NCI-H524 (cell line): ENCODE data around the gene FCMR.

Experiments used
- DNase-seq, 2 experiments: peaks; one replicate each; lab custom pipeline; 2025; lab: John Stamatoyannopoulos, UW

FCMR gene

GRCh38 chr1:206899717-206900116, 22.0 kb downstream of the FCMR start:
- no peak for DNase-seq

GRCh38 chr1:206898915-206899431, 22.8 kb downstream of the FCMR start:
- no peak for DNase-seq

DNA sequence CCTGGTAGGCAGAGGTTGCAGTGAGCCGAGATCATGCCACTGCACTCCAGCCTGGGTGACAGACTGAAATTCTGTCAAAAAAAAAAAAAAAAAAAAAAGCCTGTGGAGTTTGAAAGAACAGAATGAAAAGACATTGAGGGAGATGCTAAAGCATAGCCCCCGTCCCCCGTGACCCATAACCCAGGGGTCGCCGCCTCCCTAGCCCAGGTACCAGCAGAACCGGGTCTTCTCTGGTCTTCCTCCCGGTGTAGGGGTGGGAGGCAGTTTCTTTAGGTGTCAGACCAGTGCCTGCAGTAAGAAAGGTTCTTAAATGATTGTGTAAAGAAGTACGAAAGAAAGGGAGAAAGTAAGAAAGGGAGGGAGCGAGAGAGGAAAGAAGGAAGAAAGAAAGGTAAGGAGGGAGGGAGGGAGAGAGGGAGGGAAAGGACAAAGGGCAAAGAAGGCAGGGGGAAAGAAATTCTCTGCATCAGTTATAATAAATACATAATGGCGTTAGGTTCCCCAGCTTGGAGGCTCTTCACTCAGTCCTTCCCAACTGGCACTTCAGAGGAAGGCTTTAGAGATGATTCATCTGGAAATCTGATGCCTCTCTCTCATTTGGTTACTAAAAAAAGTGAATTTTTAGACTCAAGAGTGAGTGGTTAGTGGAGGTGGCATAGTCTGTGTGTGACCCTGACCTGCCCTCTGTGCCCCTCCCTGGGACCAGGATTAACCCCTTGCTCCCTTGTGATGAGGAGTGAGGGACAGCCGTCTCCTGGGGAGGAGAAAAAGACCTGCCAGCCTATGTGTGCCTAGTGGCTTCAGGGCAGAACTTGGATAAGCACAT, 23.4 kb downstream of the FCMR start:
- peak in 1 of 2 experiments; percentile 17 for DNase-seq

- no peak for DNase-seq
Observed at GRCh38 chr1:206897175-206897574, 24.6 kb downstream of the FCMR start, which contains the start of gene IL24. Gene IL24, plus strand, starts transcription at chr1:206897443. Its CDS starts 390 bp downstream, at chr1:206897833.

GRCh38 chr1:206896261-206896660, 25.5 kb downstream of the FCMR start:
- peak; percentile 58 to 68 for DNase-seq

GRCh38 chr1:206895837-206896242, 25.9 kb downstream of the FCMR start:
- DNase-seq = peak; percentile 58 to 66

- DNase-seq = no peak
Observed at GRCh38 chr1:206895325-206895724, 26.4 kb downstream of the FCMR start.

DNA sequence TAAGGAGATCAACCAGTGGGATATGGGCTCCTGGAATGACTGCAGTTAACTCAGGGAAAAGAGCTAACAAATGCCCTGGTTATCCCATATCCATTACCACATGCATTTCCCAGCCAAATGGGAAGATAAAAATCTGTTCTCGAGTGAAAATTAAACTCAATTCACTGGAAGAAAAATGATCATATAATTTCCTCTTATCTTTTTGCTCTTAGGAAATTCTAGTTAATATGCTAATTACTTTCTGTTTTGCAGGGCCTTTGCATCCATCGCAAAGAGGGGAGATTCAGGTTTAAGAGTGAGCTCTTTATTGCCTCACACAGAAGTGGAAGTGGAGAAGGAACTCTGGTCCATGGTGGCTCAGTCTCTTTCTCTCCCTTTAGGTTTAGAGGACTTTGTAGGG, 28.4 kb downstream of the FCMR start:
- DNase-seq = no peak

DNA sequence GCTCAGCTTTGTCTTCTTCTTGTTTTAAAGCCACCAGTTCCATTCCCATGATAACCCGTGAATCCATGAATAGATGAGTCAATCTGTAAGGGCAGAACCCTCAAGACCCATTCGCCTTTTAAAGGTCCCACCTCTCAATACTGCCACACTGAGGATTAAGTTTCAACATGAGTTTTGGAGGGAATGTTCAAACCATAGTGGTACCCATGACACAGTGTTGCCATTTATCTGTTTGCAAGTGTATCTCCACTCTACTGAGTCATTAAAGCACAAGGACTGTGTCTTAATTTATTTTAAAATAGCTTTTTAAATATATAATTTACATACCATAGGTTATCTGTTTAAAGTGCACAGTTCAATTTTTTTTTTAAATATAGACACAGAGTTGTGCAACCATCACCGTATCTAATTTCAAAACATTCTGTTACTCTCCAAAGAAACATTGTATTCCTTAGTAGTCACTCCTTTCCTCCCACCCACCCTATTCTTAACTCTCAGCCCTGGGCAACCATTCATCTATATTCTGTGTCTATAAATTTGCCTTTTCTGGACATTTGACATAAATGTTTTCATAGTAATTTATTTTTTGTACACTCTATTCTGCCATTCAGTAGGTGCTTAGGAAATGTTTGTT, 29.3 kb downstream of the FCMR start:
- no peak for DNase-seq

GRCh38 chr1:206891412-206891811, 30.3 kb downstream of the FCMR start:
- DNase-seq = no peak

GRCh38 chr1:206890125-206891060, 31.3 kb downstream of the FCMR start:
- no peak for DNase-seq

DNA sequence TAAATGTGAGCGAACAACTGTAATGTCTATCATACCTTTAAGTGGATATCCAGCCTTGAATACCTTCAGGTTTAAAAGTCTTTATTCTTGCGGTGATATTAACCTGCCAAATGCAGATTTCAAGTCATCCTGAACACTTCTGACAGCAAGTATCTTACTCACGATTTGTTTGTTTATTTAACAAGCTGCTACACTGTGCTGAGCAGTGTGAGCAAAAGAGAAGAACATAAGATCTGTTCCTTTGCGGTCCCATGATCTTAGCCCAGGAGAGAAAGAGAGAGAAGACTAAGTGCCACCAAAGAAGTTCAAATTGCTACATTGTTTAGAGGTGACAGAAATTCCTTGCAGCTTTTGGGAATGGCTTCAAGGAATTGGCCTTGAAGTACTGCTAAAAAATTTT, 34.0 kb downstream of the FCMR start:
- DNase-seq = no peak

- DNase-seq = no peak
Observed at GRCh38 chr1:206886831-206887230, 34.9 kb downstream of the FCMR start.

DNA sequence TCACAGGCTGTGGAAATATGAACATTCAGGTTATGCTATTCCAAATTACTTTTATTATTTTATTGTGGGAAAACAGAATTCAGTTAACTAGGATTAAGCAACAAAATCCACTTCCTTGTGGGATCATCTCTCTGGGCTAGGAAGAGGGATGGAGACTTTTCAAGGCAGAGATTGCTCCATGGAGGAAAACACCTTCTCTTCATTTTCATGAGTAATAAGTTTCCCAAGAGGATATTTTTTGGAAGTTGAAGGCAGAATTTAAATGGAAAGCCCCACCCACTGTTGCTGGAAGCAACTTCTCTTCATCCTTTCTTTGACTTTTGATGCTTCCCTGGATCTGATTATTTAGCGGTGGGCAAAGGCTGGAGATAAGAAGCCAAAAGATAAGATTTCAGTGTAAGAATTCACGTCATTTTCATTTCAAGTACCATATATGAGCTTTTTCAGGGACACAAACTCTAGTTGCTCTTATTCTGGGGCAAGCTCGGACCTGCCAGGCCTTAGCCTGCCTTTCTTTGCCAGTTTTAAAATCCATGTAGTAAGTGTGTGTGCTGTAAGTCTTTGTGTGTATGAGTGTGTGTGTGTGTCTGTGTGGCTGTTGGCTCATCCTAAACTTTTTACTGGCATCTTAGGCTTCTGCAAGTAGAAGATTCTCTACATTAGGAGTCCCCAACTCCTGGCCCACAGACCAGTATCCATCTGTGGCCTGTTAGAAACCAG, 36.2 kb downstream of the FCMR start:
- no peak for DNase-seq

- DNase-seq = no peak
Observed at GRCh38 chr1:206883876-206884275, 37.9 kb downstream of the FCMR start.

GRCh38 chr1:206883160-206883559, 38.6 kb downstream of the FCMR start:
- no peak for DNase-seq

GRCh38 chr1:206882555-206882954, 39.2 kb downstream of the FCMR start:
- no peak for DNase-seq

DNA sequence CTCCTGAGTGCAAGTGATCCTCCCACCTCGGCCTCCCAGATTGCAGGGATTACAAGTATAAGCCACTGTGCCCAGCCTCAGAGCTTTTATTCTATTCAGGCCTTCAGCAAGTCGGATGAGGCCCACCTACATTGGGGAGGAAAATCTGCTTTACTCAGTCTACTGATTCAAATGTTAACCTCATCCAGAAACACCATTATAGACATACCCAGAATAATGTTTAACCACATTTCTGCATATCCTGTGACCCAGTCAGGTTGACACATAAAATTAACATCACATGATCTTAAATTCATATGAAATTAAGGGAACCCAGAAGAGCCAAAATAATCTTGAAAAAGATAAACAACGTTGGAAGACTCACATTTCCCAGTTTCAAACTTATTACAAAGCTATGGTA, 41.4 kb downstream of the FCMR start:
- DNase-seq = no peak

DNA sequence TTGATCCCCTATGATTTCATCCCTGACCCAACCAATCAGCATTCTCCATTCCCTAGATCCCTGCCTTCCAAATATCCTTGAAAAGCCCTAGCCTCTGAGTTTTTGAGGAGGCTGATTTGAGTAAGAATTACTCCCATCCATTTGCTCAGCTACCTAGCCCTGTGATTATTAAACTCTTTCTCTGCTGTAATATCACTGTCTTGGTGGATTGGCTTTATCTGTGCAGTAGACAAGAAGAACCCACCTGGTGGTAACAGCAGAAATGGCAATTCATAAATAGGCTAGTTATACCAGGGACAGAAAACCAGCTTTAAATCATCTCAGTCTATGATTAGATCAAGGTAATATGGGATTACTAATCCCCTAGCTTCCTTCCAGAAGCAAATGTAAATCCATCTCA, 43.3 kb downstream of the FCMR start:
- no peak for DNase-seq

- no peak for DNase-seq
Observed at GRCh38 chr1:206875752-206876377, 45.9 kb downstream of the FCMR start.

DNA sequence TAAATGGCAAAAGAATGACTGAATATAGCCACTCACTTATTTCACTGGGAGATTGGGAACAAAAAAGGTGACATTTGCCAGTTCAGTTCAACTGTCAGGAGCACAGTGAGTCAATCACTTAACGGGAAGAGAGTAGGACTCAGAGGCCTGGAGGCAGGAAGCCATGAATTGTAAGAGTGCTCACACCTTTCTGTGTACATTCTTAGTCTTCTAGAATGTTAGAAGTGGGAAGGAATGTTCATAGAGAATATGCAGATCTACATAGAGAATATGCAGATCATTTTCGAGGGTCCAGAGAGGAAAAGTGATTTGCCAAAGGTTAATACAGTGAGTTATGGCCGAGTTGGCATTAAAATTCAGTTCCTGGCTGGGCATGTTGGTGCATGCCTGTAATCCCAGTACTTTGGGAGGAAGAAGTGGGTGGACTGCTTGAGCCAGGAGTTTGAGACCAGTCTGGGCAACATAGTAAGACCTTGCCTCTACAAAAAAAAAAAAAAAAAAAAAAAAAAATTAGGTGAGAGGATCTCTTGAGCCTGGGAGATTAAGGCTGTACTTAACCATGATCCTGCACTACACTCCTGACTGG, 48.0 kb downstream of the FCMR start:
- DNase-seq = no peak
